GM12864 (cell line): ENCODE data around the gene NLRP3.

Experiments
- DNase-seq: peaks from one replicate; pipeline ENCODE4 v3.0.0-alpha.2; 2011; ENCODE audit warnings: low read depth
- H3K4me3 ChIP-seq: 2 replicates; pipeline ENCODE4 v1.5.1; 2011; ENCODE audit warnings: mild to moderate bottlenecking, low read depth, low read length, control low read depth
- TF ChIP-seq, protein P1 (sequence below): IDR thresholded peaks from 2 replicates; pipeline ENCODE4 v1.5.1; 2011; ENCODE audit warnings: low read depth, mild to moderate bottlenecking, moderate library complexity, low read length, control low read depth, inconsistent platforms; ENCODE audit errors: missing control alignments

NLRP3 gene

GRCh38 chr1:247440001-247440620 lies 24.1 kb downstream of the NLRP3 start:
- DNase-seq, result peak; percentile 70
- H3K4me3 ChIP-seq, result no peak overlapping the region
- TF ChIP-seq, protein P1, sequence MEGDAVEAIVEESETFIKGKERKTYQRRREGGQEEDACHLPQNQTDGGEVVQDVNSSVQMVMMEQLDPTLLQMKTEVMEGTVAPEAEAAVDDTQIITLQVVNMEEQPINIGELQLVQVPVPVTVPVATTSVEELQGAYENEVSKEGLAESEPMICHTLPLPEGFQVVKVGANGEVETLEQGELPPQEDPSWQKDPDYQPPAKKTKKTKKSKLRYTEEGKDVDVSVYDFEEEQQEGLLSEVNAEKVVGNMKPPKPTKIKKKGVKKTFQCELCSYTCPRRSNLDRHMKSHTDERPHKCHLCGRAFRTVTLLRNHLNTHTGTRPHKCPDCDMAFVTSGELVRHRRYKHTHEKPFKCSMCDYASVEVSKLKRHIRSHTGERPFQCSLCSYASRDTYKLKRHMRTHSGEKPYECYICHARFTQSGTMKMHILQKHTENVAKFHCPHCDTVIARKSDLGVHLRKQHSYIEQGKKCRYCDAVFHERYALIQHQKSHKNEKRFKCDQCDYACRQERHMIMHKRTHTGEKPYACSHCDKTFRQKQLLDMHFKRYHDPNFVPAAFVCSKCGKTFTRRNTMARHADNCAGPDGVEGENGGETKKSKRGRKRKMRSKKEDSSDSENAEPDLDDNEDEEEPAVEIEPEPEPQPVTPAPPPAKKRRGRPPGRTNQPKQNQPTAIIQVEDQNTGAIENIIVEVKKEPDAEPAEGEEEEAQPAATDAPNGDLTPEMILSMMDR, result no peak

GRCh38 chr1:247441606-247442005 lies 25.6 kb downstream of the NLRP3 start:
- DNase-seq, result no peak
- TF ChIP-seq, protein P1, result no peak

GRCh38 chr1:247442164-247442563 lies 26.2 kb downstream of the NLRP3 start:
- TF ChIP-seq, protein P1, result no peak
- DNase-seq, result no peak
- no peak overlapping the region for H3K4me3 ChIP-seq

More at GRCh38 chr1:247441606-247442005, 25.6 kb downstream of the NLRP3 start:
- no peak overlapping the region for H3K4me3 ChIP-seq

GRCh38 chr1:247443641-247444040 lies 27.7 kb downstream of the NLRP3 start:
- TF ChIP-seq, protein P1, result no peak
- H3K4me3 ChIP-seq, result no peak overlapping the region
- no peak for DNase-seq

- TF ChIP-seq, protein P1, result no peak
- DNase-seq, result no peak
- no peak overlapping the region for H3K4me3 ChIP-seq
Measured at GRCh38 chr1:247444571-247444970, 28.6 kb downstream of the NLRP3 start.

GRCh38 chr1:247445526-247446356 lies 29.8 kb downstream of the NLRP3 start:
- TF ChIP-seq, protein P1, result no peak
- no peak for DNase-seq
- H3K4me3 ChIP-seq, result no peak overlapping the region
